GM18498 (cell line): ENCODE data around the gene FAM72A.
"Not testable (repeated sequence)": the region's sequence is repeated elsewhere in the genome, so short reads cannot be mapped to it uniquely, and the experiment has no call there.

Experiments
- ATAC-seq: cut with Tn5 transposase; IDR thresholded peaks from one replicate; pipeline ENCODE4 v1.9.1; 2021; ENCODE audit warnings: mild to moderate bottlenecking, moderate library complexity; ENCODE audit not compliant: unreplicated experiment

FAM72A gene

DNA sequence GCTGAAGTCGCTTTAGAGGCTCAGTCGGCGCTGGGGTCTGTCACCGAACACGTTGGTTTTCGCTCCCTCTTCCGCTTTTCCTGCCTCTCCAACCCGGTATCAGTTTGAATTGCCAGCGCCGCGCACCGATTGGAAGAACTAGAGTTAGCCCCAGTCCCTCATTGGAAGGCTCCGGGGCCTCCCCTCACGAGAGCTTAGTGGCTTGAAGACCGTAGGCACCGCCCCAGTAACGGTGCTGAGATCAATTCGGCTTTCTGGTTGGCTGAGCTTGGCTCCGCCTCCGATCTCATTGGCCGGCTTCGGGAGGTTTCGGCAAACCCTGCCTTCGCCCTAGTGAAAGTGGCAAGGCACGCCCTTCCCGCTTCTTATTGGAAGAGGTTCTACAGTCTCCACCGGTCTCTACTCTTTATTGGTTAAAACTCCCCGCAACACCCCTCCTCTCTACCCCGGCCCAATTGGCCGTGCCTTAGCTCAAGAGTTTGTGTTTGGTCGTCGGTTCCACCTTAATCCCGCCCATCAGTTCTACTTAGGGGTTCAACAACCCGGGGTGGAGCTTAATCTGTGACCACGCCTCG is at the start of gene FAM72A:
FAM72A (minus strand) TSS at position 51 of the 575 bp plus-strand sequence. CDS start 814 bp downstream, outside the sequence.
- ATAC-seq: peak; percentile 85

DNA sequence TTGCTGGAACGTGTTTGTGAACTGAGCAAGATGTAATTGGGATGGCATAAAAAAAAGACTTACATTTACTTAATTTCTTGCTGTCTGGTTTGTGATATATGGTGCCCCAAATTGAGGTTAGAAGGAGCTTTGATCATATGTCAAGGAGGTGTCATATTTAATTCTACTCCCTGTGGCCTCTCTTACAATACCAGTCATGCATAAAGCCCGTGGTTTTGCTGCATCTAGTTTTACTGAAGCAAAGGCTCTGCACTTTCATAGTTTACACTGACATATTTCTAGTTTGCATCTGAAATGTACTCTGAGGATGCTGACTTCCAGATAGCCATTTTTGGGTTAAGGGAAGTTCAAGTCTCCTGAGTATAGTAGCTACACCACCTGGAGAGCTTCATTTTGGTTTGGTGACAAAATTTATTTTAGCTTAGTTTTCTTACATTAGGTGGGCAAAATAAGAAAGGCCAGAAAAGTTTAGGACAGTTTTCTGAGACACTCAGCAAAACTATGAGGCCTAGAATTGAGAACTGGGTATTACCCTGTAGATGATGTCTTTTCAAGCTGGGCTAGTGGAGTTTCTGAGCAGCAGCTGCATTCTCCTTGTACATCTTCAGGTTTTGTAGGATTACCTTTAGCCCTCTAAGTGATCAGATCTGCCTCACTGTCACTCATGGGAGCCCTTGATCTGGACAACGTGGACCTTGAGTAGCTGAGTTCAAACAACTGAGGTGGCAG is 48.5 kb upstream of the FAM72A start:
- ATAC-seq: peak; percentile 76

GRCh38 chr1:206246129-206246886 is 43.7 kb upstream of the FAM72A start:
- ATAC-seq: not testable (repeated sequence)

GRCh38 chr1:206245479-206245878 is 42.8 kb upstream of the FAM72A start:
- ATAC-seq: not testable (repeated sequence)

- ATAC-seq: peak; percentile 98
Observed at GRCh38 chr1:206243335-206243734, 40.7 kb upstream of the FAM72A start.

DNA sequence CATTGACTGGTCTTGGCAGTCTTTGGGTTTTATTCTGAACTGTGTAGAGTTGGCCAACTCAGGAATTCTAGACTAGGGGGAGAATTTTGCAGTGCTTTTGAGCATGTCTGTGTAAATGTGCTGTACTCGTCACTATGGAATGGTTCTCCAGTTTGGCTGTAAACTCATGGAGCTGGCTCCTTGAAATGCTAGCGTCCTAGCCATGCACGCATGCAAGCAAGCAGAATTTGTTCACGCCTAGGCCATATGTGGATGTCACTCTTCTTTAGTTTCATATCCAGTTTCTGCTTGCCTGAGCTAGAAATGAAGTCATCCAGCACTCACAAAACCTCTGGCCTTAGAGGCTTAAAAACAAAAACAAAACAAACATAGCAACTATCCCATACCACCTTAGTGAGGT is 37.6 kb upstream of the FAM72A start:
- peak; percentile 62 for ATAC-seq

- not testable (repeated sequence) for ATAC-seq
Observed at GRCh38 chr1:206235190-206235589, 32.6 kb upstream of the FAM72A start.

- not testable (repeated sequence) for ATAC-seq
Observed at GRCh38 chr1:206234189-206234916, 31.7 kb upstream of the FAM72A start.

DNA sequence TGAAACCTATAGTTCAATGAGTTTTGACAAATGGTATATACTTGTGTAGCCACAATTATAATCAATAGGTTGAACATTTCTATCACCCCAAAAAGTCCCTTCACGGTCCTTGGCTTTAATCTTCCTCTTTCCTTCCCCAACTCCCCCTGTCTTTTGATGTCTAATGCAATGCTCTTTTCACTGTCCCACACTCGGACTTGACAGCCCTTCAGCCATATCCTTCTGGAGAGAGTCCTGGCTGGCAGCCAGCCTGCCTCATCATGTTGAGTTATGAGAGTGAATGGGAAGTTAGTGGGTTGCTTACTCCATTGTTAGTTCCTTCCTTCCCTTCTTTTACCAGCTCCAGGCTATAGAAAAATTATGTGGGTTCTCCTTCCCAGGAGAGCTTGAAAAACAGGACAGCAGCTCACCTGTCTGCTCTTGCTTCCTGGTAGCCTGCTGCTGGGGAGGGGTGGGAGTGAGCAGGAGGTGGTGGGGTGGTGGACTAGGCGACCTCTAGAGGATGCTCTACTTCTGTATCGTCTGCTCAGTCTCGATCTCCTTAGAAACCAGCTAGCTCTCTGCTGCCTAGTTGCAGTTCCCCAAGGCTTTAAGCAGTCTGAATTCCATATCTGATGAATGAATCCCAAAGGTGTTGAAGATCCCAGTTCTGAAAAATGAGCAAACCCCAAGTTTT is 30.5 kb upstream of the FAM72A start:
- peak; percentile 88 for ATAC-seq

DNA sequence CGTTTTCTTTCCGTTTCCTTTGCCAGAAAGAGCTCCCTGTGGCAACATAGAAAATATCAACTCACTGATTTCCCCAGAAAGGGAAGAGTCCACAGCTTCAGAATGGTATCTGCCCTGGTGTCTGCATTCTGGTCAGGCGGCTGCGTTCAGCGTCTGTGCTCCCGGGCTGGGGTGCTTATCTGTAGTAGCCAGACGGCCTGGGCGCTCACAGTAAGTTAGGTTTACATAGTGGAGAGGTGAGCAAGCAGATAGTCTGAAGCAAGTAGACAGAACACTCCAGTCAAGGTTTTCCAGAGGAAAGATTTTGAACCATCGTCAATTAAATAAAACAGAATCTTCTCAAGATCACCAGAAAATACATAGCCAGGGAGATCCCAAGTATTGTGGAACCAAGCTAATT is 29.4 kb upstream of the FAM72A start:
- ATAC-seq: not testable (repeated sequence)

- ATAC-seq: not testable (repeated sequence)
Observed at GRCh38 chr1:206229286-206229685, 26.6 kb upstream of the FAM72A start.

DNA sequence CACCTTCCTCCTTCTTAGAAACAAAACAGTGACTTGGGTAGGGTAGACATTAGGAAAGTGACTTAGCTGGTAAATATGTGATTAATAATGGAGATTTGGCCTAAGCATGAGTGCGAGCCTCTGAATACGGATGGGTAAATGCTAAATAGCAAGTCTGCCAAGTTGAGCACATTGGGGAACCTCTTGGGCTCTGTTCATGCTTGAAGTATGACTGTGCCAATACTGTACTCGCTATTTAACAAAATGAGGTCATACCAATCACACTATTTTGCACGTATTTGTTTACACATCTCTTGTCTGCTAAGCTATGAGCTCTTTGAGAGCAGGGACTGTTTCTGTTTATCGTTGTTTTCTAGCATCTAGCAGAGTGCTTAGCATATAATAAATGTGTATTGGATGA is 24.2 kb upstream of the FAM72A start:
- not testable (repeated sequence) for ATAC-seq

DNA sequence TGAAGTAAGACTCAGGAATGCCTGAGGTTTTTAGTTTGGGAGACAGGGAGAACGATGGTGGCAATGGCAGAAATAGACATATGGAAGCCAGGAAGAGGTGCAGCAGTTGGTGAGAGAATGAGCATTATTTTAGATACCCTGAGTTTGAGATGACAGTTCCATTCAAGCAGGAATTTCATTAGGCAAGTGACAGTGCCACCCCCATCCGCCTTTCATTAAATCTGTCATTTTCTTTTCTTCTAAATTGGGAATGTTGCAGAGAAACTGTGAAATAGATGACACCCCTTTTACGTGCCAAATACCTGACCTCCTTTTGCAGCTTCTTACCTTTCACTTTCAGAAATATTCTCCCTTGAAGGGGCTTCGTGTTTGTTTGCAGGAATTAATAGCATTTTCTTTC is 22.7 kb upstream of the FAM72A start:
- ATAC-seq: not testable (repeated sequence)

DNA sequence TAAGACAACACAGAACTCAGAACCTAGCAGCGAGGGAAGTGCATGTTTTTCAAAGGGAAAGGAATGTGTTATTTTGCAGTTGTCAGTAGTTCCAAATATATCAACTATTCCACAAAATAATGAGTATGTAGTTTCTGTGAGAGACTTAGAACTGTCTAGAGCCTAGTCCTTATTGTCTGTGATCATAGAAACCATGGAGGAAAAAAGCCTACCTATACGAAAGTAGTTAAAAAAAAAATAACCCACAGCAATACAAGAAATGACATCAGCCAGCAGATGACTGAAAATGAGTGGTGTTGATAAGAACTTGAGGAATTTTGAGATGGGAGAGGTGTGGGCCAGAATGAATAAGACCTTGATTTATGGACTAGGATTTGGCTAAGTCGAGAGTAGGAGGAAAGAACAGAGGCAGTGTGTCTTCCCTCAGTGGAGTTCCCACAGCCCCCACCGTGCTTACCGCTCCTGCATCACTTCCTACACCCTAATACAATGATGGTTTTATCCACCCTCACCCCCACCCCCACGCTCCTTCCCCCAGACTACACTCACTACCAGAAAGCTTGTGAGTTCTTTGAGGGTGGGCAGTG is 21.6 kb upstream of the FAM72A start:
- not testable (repeated sequence) for ATAC-seq

GRCh38 chr1:206221585-206221984 is 18.9 kb upstream of the FAM72A start:
- not testable (repeated sequence) for ATAC-seq

GRCh38 chr1:206220332-206221000 is 17.8 kb upstream of the FAM72A start:
- ATAC-seq: not testable (repeated sequence)

GRCh38 chr1:206219514-206220331 is 17.1 kb upstream of the FAM72A start:
- not testable (repeated sequence) for ATAC-seq

- ATAC-seq: not testable (repeated sequence)
Observed at GRCh38 chr1:206218765-206219164, 16.1 kb upstream of the FAM72A start.

DNA sequence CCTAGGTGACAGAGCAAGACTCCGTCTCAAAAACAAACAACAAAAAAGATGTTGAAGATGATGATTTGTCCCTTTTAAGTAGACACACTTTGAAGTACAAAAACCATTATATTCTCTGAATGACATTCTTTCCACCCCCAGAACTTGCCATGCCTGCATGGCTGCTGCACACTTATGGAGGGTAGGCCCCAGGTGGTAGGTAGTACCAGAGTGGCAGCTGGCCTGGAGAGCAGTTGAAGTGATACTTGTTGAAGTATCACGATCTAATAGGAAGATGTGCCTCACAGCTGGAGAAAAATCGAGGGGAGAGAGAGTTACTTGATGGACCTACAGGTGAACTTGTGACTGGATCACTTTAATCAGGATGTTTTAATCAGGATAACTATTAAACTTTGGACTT is 15.6 kb upstream of the FAM72A start:
- not testable (repeated sequence) for ATAC-seq
